ENCODE data around the gene WSCD1. TPM values are rescaled to one million over a fixed set of nuclear protein-coding genes. Genes with fewer than 3 reads are reported as not detected.

The WSCD1 gene
- polyA plus RNA-seq, 10 donors = 25.6 to 36.3 (median 31.6) TPM

DNA sequence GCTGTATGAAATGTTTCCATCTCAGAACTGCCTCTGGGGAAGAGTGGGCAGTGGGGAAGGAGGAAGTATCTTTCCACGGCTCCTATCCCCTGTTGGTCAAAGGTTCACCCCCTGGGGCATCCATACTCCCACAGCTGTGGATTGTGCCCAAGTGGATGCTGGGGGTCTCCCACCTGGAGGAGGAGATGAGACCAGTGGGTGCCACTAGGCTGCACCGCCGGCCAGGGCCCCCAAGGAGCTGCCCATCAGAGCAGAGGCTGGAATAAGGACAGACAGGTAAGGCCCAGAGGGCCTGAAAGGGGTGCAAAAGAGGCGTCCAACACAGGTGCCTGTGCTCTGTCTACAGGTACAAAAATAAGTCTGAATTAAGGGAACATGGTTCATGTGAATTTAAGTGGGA, 87.5 kb downstream of the WSCD1 start:
- no peak for DNase-seq

- no peak for DNase-seq
Observed at GRCh38 chr17:6159541-6160231, 89.5 kb downstream of the WSCD1 start.

GRCh38 chr17:6160232-6160555, 90.0 kb downstream of the WSCD1 start:
- no peak for DNase-seq

GRCh38 chr17:6160911-6161855, 91.0 kb downstream of the WSCD1 start:
- no peak for DNase-seq

- DNase-seq = no peak
Observed at GRCh38 chr17:6162216-6162615, 92.0 kb downstream of the WSCD1 start.

DNA sequence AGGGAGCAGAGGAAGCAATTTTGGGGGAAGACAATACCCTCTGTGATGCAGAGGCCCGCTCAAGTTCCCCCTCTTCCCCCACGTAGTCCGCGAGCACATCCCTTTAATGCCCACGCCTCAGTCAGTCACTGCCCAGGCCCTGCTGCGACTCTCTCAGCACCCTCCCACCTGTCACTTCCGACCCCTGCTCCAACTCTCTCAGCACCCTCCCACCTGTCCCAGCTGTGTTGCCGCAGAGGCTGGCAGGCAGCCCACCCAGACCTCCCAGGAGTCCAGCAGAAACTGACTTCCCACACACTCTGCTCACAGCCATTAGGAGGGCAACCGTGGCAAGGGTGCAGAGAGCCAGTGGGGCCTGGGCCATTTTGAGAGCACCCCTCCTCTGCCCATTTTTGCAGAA, 92.7 kb downstream of the WSCD1 start:
- peak in 1 of 3 donors; percentile 9 for DNase-seq

DNA sequence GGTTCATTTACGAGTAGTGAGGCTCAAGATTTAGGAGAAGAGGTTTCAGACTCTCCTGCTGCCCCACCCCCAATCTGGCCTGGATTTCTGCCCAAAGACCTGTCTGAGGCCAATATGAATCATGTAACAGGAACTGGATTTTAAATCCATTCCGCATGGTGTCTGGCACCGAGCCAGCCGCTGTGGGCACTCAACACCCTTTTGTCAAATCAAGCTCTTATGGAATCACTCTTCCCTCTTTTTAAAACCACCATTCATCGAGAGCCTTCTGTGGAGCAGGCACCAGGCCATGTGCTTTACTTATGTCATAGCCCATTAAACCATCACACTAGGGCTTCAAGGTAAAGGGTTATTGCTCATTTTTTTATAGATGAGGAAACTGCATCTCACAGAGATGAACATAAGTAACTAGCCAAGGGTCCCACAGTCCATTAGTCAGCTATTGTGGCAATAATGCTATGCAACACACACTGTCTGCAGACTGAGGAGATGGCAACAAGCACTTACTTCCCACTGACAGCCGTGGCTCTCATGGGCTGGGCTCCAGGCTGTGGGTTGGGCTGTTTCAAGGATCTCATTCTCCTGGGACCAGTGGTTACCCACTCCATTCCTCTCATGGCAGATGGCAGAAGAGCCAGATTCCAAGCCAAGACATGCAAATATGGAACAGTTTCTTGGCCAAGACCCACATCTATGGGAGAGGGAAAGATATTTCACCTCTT, 93.6 kb downstream of the WSCD1 start:
- peak in 1 of 3 donors; percentile 5 for DNase-seq

GRCh38 chr17:6164996-6165395, 94.8 kb downstream of the WSCD1 start:
- no peak for DNase-seq

GRCh38 chr17:6165806-6166205, 95.6 kb downstream of the WSCD1 start:
- no peak for DNase-seq

- no peak for DNase-seq
Observed at GRCh38 chr17:6166492-6167179, 96.5 kb downstream of the WSCD1 start.

DNA sequence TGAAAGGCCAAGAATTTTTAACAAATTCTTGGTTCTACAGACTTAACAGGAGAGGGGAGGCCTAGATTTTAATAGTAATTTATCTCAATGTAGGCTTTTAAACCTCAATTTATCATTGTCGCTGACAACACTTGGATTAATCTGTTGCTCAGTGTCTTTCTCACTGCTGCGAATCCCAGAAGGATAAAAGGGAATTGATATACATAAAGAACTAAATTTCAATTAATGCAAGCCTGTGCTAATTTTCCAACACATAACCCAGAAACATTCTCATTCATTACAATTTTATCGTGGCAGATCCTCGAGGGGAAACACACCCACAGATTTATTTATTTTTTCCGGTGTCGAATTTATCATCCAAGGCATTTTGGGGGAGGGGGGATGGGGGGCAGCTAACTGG, 98.1 kb downstream of the WSCD1 start:
- DNase-seq = no peak

DNA sequence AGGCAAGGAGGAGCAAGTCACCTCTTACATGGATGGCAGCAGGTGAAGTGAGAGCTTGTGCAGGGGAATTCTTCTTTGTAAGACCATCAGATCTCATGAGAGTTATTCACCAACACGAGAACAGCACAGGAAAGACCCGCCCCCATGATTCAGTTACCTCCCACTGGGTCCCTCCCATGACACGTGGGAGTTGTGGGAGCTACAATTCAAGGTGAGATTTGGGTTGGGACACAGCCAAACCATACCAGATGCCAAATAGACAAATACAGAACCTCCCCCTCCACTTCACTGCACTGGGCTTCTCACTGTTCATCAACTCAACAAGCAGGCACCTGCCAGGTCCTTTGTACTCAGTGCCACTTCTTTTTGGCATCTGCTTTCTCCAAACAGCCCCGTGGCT, 100.2 kb downstream of the WSCD1 start:
- DNase-seq = no peak

DNA sequence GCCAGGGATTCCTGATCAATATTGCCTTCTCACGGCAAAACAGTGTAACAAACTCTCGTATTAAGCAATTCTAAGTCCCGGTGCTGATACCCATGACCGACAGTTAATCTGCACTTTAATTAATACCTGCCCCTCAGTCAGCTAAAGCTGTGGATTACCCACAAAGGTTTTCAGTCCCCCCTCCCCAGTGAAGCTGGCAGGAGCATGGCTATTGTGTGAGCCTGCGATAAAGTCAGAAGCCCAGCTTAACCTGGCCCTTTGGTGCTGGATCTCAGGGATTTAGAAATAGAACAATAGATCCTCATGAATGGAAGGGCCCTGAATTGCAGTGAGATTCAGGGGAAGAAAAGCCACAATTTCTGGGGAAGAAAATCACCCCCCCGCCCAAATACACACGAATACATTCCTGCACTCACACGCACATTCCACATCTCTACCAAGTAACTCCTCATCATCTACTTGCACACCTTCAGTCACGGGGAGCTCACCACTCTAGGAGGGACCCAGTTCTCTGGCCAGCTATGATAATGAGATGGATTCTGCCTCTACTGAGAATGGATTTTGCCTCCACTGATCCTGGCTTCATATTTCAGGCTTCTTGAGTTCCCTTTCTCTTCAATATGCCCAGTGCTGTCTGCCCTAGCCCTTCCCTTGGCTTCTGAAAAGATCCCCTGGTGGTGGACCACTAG, 102.6 kb downstream of the WSCD1 start:
- no peak for DNase-seq

DNA sequence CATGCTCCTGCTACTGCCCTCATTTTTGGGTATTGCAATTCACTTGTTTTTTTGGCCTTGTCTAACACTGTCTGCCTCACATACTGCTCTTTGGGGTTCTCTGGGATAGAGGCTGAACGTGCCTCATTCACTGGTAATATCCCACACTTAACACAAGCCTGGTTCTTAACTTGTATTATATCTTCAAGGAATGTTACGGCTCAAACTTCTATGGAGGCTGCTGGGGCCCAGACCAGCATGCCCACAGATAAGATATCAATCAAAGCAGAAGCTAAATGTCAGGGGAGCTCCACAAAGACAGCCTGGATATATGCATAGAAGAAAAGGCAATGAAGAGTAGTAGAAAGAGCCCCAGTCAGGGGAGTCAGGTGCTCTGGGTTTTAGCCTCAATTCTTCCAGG, 103.5 kb downstream of the WSCD1 start:
- no peak for DNase-seq
